Type B pancreatic cell (in vitro differentiated cells): ENCODE data around the gene NT5C2. TPM values are rescaled to one million over a fixed set of nuclear protein-coding genes. Genes with fewer than 3 reads are reported as not detected.

Experiments
- DNase-seq: peaks from one replicate; pipeline ENCODE4 v3.0.0; 2021; ENCODE audit warnings: mixed read lengths; ENCODE audit not compliant: unreplicated experiment; ENCODE audit errors: extremely low spot score
- H3K27ac Mint-ChIP-seq: 2 replicates; pipeline ENCODE4 v1.8.0; 2021; ENCODE audit warnings: mild to moderate bottlenecking, mixed read lengths
- H3K27me3 Mint-ChIP-seq: 2 replicates; pipeline ENCODE4 v1.8.0; 2021; ENCODE audit warnings: mixed read lengths
- H3K36me3 Mint-ChIP-seq: 2 replicates; pipeline ENCODE4 v1.8.0; 2021; ENCODE audit warnings: mixed read lengths
- H3K4me1 Mint-ChIP-seq: one replicate; pipeline ENCODE4 v1.8.0; 2021; ENCODE audit warnings: mixed read lengths; ENCODE audit not compliant: unreplicated experiment
- H3K4me3 Mint-ChIP-seq: 2 replicates; pipeline ENCODE4 v1.8.0; 2021; ENCODE audit warnings: mild to moderate bottlenecking, mixed read lengths
- H3K9me3 Mint-ChIP-seq: 2 replicates; pipeline ENCODE4 v1.8.0; 2021; ENCODE audit warnings: mixed read lengths
- CTCF ChIP-seq: fragments of 200-600 bp; sonication (generic); conservative IDR thresholded peaks from 2 replicates; pipeline ENCODE4 v1.5.0; 2021; ENCODE audit warnings: antibody characterized with exemption, mild to moderate bottlenecking
- total RNA-seq: library from RNA; stranded (reverse); gene quantifications from 2 replicates; pipeline ENCODE4 v1.2.1, GENCODE V29; 2021; ENCODE audit warnings: low replicate concordance

The NT5C2 gene
- total RNA-seq, 1 donor from 2014 or later, result 96.5 TPM

- Mint-ChIP-seq H3K36me3 (peaks cover 54% of the 10 kb centered on the region), H3K4me1 (no peaks in the 10 kb centered on the region), H3K27me3 (no peaks in the 10 kb centered on the region), H3K27ac (no peak overlapping the region), H3K4me3 (no peak overlapping the region), H3K9me3 (no peaks in the 10 kb centered on the region)
- TF ChIP-seq CTCF, result no peak
- DNase-seq, result no peak
Observed at GRCh38 chr10:103086799-103087198, 106.3 kb downstream of the NT5C2 start.

- peaks cover 49% of the 10 kb centered on the region for H3K36me3 Mint-ChIP-seq
- H3K9me3 Mint-ChIP-seq, result no peaks in the 10 kb centered on the region
- H3K27me3 Mint-ChIP-seq, result no peaks in the 10 kb centered on the region
- TF ChIP-seq CTCF, result no peak
- no peaks in the 10 kb centered on the region for H3K4me1 Mint-ChIP-seq
- H3K4me3 Mint-ChIP-seq, result no peak overlapping the region
- no peak for DNase-seq
- no peak overlapping the region for H3K27ac Mint-ChIP-seq
Observed at GRCh38 chr10:103086261-103086660, 106.8 kb downstream of the NT5C2 start.

- DNase-seq, result no peak
- H3K9me3 Mint-ChIP-seq, result no peaks in the 10 kb centered on the region
- TF ChIP-seq CTCF, result no peak
- no peak overlapping the region for H3K27ac Mint-ChIP-seq
- H3K4me3 Mint-ChIP-seq, result no peak overlapping the region
- H3K27me3 Mint-ChIP-seq, result no peaks in the 10 kb centered on the region
- H3K4me1 Mint-ChIP-seq, result no peaks in the 10 kb centered on the region
- H3K36me3 Mint-ChIP-seq, result peaks cover 30% of the 10 kb centered on the region
Observed at GRCh38 chr10:103083977-103084320, 109.1 kb downstream of the NT5C2 start.

- Mint-ChIP-seq H3K4me1 (no peaks in the 10 kb centered on the region), H3K27me3 (no peaks in the 10 kb centered on the region), H3K27ac (peak overlapping the region; percentile 16), H3K4me3 (no peak overlapping the region), H3K9me3 (no peaks in the 10 kb centered on the region), H3K36me3 (peaks cover 26% of the 10 kb centered on the region)
- TF ChIP-seq CTCF, result no peak
- no peak for DNase-seq
Observed at GRCh38 chr10:103083266-103083976, 109.7 kb downstream of the NT5C2 start.

GRCh38 chr10:103082683-103083082, 110.4 kb downstream of the NT5C2 start:
- no peak for TF ChIP-seq CTCF
- no peaks in the 10 kb centered on the region for H3K4me1 Mint-ChIP-seq
- DNase-seq, result no peak
- no peak overlapping the region for H3K27ac Mint-ChIP-seq
- no peaks in the 10 kb centered on the region for H3K27me3 Mint-ChIP-seq
- H3K36me3 Mint-ChIP-seq, result peaks cover 21% of the 10 kb centered on the region
- H3K9me3 Mint-ChIP-seq, result no peaks in the 10 kb centered on the region
- H3K4me3 Mint-ChIP-seq, result no peak overlapping the region
